ENCODE results near the gene SNX20.

SNX20 gene

GRCh38 chr16:50706250-50706649, 25.1 kb upstream of the SNX20 start:
- Histone ChIP-seq H3K27ac (peak overlapping the region in 8 of 21 experiments; percentile 22 to 71 (median 43)), H3K4me3 (no peak overlapping the region)

- Histone ChIP-seq H3K27ac (peak overlapping the region in 8 of 21 experiments; percentile 22 to 71 (median 43)), H3K4me3 (no peak overlapping the region)
Observed at GRCh38 chr16:50705436-50706110, 24.5 kb upstream of the SNX20 start.

DNA sequence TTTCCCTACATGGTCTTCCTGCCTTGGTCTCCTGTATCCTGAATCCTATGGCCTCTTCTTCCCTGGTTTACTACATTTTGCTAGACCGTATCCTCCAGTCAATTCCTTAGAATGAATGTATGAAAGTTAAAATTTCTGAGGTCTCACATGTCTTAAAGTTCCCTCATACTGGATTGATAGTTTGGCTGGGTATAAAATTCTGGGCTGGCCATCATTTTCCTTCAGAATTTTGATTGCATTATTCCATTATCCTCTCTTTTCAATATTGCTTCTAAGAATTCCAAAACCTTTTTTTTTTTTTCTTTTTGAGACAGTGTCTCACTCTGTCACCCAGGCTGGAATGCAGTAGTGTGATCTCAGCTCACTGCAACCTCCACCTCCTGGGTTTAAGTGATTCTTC, 23.1 kb upstream of the SNX20 start:
- H3K4me3 ChIP-seq: no peak overlapping the region
- no peak overlapping the region for H3K27ac ChIP-seq

GRCh38 chr16:50702725-50703124, 21.6 kb upstream of the SNX20 start:
- Histone ChIP-seq H3K27ac (peak overlapping the region in 7 of 21 experiments; percentile 8 to 61 (median 41)), H3K4me3 (no peak overlapping the region)

DNA sequence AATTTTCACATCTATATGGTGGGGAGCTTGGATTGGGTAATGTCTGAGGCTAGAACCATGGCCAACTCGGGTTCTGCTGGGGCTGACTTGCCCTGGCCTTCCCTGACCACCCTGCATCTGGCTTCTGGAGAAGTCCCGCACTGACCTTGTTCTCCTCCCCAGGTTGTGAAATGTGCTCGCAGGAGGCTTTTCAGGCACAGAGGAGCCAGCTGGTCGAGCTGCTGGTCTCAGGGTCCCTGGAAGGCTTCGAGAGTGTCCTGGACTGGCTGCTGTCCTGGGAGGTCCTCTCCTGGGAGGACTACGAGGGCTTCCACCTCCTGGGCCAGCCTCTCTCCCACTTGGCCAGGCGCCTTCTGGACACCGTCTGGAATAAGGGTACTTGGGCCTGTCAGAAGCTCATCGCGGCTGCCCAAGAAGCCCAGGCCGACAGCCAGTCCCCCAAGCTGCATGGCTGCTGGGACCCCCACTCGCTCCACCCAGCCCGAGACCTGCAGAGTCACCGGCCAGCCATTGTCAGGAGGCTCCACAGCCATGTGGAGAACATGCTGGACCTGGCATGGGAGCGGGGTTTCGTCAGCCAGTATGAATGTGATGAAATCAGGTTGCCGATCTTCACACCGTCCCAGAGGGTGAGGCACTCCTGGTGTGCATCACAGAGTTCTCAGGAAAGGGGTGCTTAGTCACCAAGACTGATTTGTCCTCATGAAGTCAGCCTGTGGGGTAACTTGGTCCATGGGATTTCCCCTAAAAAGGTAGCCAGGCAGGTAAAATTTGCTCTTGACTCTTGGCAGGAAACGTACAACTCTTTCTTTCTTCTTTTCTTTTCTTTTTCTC, 18.4 kb upstream of the SNX20 start:
- Histone ChIP-seq H3K4me3 (no peak overlapping the region), H3K27ac (peak overlapping the region in 19 of 21 experiments; percentile 31 to 94 (median 79))

- peak overlapping the region; percentile 10 to 32 (median 13) for H3K4me3 ChIP-seq
- peak overlapping the region; percentile 3 to 94 (median 83) for H3K27ac ChIP-seq
Observed at GRCh38 chr16:50697881-50698767, 17.0 kb upstream of the SNX20 start.

GRCh38 chr16:50697421-50697715, 16.3 kb upstream of the SNX20 start:
- Histone ChIP-seq H3K4me3 (peak overlapping the region in 3 of 7 experiments; percentile 4 to 32 (median 13)), H3K27ac (peak overlapping the region; percentile 3 to 94 (median 83))

GRCh38 chr16:50696575-50697420, 15.7 kb upstream of the SNX20 start:
- peak overlapping the region in 20 of 21 experiments; percentile 72 to 94 (median 84) for H3K27ac ChIP-seq

DNA sequence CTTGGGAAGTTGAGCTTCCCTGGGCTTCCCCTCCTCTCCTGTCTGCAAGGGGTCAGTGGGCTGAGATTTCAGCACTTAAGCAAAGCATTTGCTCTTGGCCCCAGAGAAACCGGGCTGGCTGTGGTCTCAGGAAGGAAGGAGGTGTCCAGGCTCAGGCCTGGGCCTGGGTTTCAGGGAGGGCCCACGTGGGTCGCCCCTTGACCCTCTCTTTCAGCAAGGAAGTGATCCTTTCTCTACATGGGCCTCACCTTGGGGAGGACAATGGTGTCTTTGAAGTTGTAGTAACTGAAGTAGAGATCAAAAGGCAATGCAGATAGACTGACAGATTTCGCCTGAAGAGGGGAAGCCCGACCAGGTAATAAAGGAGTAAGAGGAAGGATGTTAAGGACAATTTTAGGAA, 15.0 kb upstream of the SNX20 start:
- Histone ChIP-seq H3K4me3 (no peak overlapping the region), H3K27ac (peak overlapping the region in 20 of 21 experiments; percentile 67 to 94 (median 83))

More at GRCh38 chr16:50696575-50697420, 15.7 kb upstream of the SNX20 start:
- H3K4me3 ChIP-seq: peak overlapping the region in 1 of 7 experiments; percentile 4

- H3K4me3 ChIP-seq: peak overlapping the region in 2 of 7 experiments; percentile 52 to 54
- H3K27ac ChIP-seq: peak overlapping the region in 20 of 21 experiments; percentile 67 to 94 (median 84)
Observed at GRCh38 chr16:50695017-50696000, 14.2 kb upstream of the SNX20 start.

DNA sequence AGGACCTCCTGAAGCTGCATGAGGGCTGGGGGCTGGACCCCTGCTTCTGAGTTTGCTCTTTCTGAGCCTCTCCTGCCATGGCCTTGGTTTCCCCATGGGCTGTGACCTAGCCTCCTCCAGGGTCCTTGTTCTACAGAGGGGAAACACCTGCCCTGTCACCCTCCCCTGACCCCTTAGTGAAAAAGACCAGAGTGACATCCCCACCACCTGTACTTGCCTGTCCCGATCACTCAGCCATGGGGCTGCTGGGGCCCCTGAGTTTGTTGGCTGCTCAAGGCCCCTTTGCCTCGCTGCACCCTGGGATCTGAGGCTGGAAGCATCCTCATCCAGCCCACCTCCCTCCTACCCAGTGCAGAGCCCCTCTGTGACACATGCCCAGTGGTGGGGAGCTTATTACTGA, 13.1 kb upstream of the SNX20 start:
- peak overlapping the region; percentile 39 to 62 (median 54) for H3K4me3 ChIP-seq
- H3K27ac ChIP-seq: peak overlapping the region in 19 of 21 experiments; percentile 74 to 94 (median 85)

DNA sequence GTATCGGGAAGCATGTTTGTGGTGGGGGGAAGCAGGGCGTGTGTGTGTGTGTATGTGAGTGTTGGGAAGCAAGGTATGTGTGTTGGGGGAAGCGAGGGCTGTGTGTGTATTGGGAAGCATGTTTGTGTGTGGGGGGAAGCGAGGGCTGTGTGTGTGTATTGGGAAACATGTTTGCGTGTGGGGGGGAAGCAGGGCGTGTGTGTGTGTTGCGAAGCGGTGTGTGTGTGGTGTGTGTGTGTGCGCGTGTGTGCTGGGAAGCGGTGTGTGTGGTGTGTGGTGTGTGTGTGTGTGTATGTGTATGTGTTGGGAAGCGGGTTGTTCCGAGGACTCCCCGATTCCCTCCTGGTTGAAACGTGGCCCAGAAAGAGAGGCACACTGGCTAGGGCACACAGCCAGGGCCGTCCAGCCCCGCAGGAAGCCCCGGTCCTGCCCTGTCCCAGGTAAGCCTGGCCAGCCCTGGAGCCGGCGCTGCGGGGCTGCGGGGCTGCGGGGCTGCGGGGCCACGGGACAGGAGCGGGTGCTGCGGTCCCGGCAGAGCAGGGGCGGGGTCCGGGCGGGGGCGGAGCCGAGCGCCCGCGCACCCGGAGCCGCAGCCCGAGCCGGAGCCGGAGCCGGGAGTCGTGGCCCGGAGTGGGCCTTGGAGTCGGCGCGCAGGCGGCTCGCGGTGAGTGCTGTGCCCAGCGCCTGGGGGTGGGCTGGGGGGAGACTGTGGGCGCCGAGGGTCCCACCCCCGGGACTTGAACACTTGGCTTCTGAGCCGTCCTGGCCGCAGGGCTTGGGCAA, 12.1 kb upstream of the SNX20 start, which contains the start of gene NOD2:
Gene NOD2 (plus strand): TSS at position 608 of the 783 bp plus-strand sequence. CDS start 5,890 bp downstream, outside the sequence.
- peak within 1 kb of the TSS; percentile 51 to 94 (median 85) for H3K27ac ChIP-seq
- peak within 1 kb of the TSS; percentile 39 to 62 (median 54) for H3K4me3 ChIP-seq

GRCh38 chr16:50692644-50692998, 11.5 kb upstream of the SNX20 start:
- Histone ChIP-seq H3K27ac (peak overlapping the region in 1 of 21 experiments; percentile 84), H3K4me3 (peak overlapping the region in 1 of 7 experiments; percentile 57)

GRCh38 chr16:50690177-50690576, 9.1 kb upstream of the SNX20 start:
- no peak overlapping the region for H3K4me3 ChIP-seq

DNA sequence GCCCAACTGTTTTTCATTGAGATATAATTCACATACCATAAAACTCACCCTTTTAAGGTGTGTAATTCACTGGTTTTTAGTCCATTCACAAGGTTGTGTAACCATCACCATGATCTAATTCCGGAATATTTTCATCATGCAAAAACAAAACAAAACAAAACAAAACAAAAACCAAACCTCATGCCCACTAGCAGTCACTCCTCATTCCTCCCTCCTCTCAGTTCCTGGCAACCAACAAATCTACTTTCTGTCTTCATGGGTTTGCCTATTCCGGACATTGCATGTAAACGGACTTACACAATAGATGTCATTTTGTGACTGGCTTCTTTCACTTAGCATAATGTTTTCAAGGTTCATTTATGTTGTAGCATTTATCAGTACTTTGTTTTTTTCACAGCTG, 7.8 kb upstream of the SNX20 start:
- Histone ChIP-seq H3K27ac (peak overlapping the region in 1 of 21 experiments; percentile 49), H3K4me3 (no peak overlapping the region)

More at GRCh38 chr16:50690177-50690576, 9.1 kb upstream of the SNX20 start:
- H3K27ac ChIP-seq: no peak overlapping the region

- peak overlapping the region in 1 of 21 experiments; percentile 49 for H3K27ac ChIP-seq
- no peak overlapping the region for H3K4me3 ChIP-seq
Observed at GRCh38 chr16:50688083-50688482, 7.0 kb upstream of the SNX20 start.

Data from skin epidermis (tissue), 12 donors.